ENCODE data around the gene GDPD3. TPM values are rescaled to one million over a fixed set of nuclear protein-coding genes. Genes with fewer than 3 reads are reported as not detected.
A peak's percentile ranks its signal among the peaks of the same experiment; 100 is the strongest.

Gene GDPD3
- total and polyA plus RNA-seq, 2 of the 13 experiments (the other 11 are each of a cell fraction or from before 2014, with no cell fraction given), result 18.7 to 20.6 TPM

DNA sequence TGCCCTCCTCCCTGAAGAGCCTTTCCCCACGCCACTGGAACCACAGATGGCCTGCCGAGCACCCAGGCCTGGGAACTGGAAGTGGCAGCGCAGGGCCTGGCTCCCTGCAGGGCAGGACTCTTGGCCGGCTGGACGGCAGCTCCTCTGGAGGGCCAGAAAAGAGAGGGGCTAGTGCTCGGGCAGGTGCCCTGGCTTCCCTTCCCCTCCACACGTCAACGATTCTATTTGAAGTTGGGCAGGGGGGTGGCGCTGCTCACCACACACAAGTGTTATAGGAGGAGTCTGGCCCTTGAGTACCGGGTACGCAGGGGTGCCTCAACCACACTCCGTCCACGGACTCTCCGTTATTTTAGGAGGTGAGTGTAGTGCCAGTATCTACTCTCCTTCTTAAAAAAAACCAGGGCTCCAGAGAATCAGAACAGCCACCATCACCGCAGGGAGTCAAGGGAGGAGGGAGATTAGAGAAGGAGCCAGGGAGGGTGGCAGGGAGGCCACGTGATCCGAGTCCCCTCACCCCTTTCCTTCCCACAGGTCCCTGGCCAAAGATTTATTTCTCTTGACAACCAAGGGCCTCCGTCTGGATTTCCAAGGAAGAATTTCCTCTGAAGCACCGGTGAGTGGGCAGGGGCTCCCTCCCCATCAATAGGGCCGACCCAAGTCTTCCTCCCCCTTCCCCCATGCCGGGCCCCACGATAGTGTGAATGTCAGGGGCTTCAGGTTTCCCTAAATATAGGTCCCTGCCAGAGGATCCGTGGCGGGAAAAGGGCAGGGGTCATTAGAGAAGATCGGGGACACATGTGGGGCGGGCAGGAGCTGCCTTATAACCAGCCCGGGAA lies 49.2 kb downstream of the GDPD3 start (continued):
- TF ChIP-seq, protein P1, sequence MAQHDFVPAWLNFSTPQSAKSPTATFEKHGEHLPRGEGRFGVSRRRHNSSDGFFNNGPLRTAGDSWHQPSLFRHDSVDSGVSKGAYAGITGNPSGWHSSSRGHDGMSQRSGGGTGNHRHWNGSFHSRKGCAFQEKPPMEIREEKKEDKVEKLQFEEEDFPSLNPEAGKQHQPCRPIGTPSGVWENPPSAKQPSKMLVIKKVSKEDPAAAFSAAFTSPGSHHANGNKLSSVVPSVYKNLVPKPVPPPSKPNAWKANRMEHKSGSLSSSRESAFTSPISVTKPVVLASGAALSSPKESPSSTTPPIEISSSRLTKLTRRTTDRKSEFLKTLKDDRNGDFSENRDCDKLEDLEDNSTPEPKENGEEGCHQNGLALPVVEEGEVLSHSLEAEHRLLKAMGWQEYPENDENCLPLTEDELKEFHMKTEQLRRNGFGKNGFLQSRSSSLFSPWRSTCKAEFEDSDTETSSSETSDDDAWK (CRISPR knock-in tag; IDR thresholded peaks at IDR 0.05), result no peak
- TF ChIP-seq ZNF350 (CRISPR knock-in tag; IDR thresholded peaks at IDR 0.05; ENCODE audit: borderline replicate concordance, low read depth) (peak; percentile 72), GABPA (IDR thresholded peaks at IDR 0.05; ENCODE audit: low read depth, low read length) (no peak), GABPA (CRISPR knock-in tag; IDR thresholded peaks at IDR 0.05; ENCODE audit: low read depth) (peak; percentile 48; the same call in 1 of the 2 replicates), ZSCAN30 (CRISPR knock-in tag; IDR thresholded peaks at IDR 0.05) (no peak), GATAD1 (CRISPR knock-in tag; IDR thresholded peaks at IDR 0.05) (peak; percentile 43; the same call in 1 of the 2 replicates), PTBP1 (IDR thresholded peaks at IDR 0.05; ENCODE audit: low read depth, low read length, poor library complexity, severe bottlenecking) (peak; percentile 58), ZNF570 (CRISPR knock-in tag; IDR thresholded peaks at IDR 0.05; ENCODE audit: borderline replicate concordance) (0 out of 2 replicates have a peak, but pooled peaks have one; percentile 38), IRX3 (CRISPR knock-in tag; IDR thresholded peaks at IDR 0.05; ENCODE audit: borderline replicate concordance, low read depth) (no peak), PITX1 (CRISPR knock-in tag; IDR thresholded peaks at IDR 0.05) (peak; percentile 44), ZFX (CRISPR knock-in tag; IDR thresholded peaks at IDR 0.05; ENCODE audit: low read depth) (peak; percentile 88)
- TF ChIP-seq, protein P2, sequence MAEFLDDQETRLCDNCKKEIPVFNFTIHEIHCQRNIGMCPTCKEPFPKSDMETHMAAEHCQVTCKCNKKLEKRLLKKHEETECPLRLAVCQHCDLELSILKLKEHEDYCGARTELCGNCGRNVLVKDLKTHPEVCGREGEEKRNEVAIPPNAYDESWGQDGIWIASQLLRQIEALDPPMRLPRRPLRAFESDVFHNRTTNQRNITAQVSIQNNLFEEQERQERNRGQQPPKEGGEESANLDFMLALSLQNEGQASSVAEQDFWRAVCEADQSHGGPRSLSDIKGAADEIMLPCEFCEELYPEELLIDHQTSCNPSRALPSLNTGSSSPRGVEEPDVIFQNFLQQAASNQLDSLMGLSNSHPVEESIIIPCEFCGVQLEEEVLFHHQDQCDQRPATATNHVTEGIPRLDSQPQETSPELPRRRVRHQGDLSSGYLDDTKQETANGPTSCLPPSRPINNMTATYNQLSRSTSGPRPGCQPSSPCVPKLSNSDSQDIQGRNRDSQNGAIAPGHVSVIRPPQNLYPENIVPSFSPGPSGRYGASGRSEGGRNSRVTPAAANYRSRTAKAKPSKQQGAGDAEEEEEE (CRISPR knock-in tag; IDR thresholded peaks at IDR 0.05; ENCODE audit: borderline replicate concordance), result no peak
- TF ChIP-seq, protein P3, sequence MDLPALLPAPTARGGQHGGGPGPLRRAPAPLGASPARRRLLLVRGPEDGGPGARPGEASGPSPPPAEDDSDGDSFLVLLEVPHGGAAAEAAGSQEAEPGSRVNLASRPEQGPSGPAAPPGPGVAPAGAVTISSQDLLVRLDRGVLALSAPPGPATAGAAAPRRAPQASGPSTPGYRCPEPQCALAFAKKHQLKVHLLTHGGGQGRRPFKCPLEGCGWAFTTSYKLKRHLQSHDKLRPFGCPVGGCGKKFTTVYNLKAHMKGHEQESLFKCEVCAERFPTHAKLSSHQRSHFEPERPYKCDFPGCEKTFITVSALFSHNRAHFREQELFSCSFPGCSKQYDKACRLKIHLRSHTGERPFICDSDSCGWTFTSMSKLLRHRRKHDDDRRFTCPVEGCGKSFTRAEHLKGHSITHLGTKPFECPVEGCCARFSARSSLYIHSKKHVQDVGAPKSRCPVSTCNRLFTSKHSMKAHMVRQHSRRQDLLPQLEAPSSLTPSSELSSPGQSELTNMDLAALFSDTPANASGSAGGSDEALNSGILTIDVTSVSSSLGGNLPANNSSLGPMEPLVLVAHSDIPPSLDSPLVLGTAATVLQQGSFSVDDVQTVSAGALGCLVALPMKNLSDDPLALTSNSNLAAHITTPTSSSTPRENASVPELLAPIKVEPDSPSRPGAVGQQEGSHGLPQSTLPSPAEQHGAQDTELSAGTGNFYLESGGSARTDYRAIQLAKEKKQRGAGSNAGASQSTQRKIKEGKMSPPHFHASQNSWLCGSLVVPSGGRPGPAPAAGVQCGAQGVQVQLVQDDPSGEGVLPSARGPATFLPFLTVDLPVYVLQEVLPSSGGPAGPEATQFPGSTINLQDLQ (CRISPR knock-in tag; IDR thresholded peaks at IDR 0.05), result peak; percentile 37; the same call in 1 of the 2 replicates
- TF ChIP-seq, protein P4, sequence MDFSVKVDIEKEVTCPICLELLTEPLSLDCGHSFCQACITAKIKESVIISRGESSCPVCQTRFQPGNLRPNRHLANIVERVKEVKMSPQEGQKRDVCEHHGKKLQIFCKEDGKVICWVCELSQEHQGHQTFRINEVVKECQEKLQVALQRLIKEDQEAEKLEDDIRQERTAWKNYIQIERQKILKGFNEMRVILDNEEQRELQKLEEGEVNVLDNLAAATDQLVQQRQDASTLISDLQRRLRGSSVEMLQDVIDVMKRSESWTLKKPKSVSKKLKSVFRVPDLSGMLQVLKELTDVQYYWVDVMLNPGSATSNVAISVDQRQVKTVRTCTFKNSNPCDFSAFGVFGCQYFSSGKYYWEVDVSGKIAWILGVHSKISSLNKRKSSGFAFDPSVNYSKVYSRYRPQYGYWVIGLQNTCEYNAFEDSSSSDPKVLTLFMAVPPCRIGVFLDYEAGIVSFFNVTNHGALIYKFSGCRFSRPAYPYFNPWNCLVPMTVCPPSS (IDR thresholded peaks at IDR 0.05), result no peak
- TF ChIP-seq, protein P5, sequence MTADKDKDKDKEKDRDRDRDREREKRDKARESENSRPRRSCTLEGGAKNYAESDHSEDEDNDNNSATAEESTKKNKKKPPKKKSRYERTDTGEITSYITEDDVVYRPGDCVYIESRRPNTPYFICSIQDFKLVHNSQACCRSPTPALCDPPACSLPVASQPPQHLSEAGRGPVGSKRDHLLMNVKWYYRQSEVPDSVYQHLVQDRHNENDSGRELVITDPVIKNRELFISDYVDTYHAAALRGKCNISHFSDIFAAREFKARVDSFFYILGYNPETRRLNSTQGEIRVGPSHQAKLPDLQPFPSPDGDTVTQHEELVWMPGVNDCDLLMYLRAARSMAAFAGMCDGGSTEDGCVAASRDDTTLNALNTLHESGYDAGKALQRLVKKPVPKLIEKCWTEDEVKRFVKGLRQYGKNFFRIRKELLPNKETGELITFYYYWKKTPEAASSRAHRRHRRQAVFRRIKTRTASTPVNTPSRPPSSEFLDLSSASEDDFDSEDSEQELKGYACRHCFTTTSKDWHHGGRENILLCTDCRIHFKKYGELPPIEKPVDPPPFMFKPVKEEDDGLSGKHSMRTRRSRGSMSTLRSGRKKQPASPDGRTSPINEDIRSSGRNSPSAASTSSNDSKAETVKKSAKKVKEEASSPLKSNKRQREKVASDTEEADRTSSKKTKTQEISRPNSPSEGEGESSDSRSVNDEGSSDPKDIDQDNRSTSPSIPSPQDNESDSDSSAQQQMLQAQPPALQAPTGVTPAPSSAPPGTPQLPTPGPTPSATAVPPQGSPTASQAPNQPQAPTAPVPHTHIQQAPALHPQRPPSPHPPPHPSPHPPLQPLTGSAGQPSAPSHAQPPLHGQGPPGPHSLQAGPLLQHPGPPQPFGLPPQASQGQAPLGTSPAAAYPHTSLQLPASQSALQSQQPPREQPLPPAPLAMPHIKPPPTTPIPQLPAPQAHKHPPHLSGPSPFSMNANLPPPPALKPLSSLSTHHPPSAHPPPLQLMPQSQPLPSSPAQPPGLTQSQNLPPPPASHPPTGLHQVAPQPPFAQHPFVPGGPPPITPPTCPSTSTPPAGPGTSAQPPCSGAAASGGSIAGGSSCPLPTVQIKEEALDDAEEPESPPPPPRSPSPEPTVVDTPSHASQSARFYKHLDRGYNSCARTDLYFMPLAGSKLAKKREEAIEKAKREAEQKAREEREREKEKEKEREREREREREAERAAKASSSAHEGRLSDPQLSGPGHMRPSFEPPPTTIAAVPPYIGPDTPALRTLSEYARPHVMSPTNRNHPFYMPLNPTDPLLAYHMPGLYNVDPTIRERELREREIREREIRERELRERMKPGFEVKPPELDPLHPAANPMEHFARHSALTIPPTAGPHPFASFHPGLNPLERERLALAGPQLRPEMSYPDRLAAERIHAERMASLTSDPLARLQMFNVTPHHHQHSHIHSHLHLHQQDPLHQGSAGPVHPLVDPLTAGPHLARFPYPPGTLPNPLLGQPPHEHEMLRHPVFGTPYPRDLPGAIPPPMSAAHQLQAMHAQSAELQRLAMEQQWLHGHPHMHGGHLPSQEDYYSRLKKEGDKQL (CRISPR knock-in tag; IDR thresholded peaks at IDR 0.05; ENCODE audit: low read depth), result no peak

All from HepG2 (cell line).